GM18873 (cell line): ENCODE results near the gene GHSR.

Source experiments
- ATAC-seq: cut with Tn5 transposase; IDR thresholded peaks from one replicate; pipeline ENCODE4 v1.9.1; 2021; ENCODE audit warnings: mild to moderate bottlenecking, moderate library complexity, moderate number of reproducible peaks; ENCODE audit not compliant: unreplicated experiment, low FRiP score

GHSR gene

DNA sequence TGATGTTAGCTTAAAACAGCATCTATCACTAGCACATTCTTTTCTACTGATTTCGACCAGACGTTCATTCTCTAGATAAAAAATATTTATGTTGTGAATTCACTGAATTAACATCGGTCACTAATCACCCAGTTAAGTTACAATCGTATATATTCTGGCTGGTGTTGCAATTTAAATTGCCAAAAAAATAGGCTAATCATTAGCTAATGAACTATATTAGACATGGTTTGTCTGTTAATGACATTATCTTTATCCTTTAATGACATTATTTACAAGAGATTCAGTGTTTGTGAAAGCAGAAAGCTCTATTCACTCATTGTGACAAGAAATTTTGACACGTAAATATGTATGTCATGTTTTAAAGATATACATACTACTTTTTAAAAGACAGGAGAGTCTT, 6.7 kb downstream of the GHSR start:
- no peak for ATAC-seq

- no peak for ATAC-seq
Measured at GRCh38 chr3:172438186-172438585, 10.1 kb downstream of the GHSR start.

GRCh38 chr3:172437713-172438112, 10.5 kb downstream of the GHSR start:
- no peak for ATAC-seq

- ATAC-seq = no peak
Measured at GRCh38 chr3:172415323-172415722, 32.9 kb downstream of the GHSR start.

DNA sequence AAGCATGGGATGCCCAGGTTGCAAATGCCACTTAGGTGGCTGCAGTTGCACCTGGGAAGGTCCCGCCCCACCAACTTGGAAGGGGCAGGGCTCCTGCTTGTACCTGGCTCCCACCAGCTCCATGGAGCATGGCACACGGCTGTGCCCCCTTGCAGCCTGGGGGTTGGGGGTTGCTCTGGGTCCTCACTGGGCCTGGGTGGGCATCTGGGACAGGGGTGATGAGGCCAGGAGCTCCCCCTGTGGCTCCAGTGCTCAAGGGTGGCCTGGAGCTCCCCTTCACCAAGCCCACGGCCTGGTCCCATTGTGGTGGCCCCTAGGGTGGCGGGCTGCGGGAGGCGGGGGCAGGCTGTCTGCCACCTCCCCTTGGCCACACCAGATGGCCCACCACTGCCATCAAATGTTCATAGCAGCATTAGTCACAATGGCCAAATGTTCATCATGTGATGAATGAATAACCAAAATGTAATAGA, 36.7 kb downstream of the GHSR start:
- ATAC-seq = no peak

- no peak for ATAC-seq
Measured at GRCh38 chr3:172410702-172411477, 37.4 kb downstream of the GHSR start.

DNA sequence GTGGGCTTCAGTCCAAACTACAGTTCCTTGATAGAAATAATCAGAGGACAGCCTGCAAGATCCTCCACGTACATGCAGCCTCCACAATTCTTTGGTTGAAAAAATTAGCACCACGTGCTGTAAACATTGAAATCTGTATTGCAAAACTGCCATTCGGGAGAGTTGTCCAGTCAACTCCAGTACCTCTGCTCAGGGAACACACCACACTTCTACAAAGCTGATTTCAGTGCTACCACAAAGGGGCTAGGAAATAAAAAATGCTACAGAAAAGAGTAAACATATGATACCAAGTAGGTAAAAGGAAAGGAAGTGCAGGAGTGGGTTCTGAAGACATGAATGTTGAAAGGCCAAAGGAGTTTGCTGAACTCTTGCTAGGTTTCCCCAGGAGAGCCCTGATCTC, 40.4 kb downstream of the GHSR start:
- no peak for ATAC-seq

DNA sequence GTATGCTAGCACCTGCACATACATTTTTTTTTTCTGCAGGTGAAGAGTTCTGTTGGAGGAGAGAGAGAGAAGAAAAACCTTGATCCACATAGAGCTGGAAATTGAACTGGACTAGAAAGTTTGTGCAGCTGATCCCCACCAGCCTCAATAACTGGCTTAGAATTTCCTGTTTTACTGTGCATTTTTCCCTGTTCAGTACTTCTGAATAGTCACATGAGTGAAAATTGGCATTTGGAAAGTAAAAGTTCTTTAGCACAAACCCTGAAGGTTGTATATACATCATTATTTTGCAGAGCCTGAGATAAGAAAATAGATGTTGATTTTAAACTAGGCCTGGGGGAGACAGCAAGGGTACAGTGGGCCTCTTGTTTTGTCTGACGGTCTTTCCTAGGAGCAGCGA, 42.3 kb downstream of the GHSR start:
- no peak for ATAC-seq

DNA sequence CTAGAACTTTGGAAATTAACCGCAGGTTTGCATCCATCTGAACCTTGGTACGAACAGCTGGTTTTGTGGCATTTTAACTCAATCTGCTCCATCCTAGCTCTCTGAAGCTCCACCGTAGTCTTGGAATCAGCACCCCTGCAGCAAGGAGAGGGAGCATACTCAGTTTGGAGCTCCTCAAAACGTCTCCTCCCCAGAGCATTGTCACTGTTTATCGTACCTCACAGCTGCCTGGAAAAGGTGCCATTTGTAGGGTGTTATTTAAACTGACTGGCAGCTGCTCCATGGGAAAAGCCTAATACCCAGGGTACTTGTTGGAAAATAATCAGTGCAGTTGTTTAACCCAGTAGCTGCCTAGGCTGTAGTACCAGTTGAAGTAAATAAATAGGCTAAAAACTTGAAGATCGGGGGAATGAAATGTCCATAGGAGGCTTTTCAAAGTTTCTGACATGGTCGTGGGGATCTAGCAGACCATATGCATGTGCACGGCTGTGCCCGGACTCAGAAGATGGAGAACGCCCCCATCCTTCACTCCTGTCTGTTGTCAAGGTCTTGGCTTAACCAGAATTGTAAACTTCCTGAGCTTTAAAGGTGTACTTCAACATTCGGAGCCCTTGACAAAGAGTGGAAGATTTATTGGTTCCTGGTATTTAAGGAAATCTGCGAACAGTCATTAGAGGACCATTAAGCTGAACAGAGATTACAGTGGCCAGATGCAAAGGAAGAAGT, 43.9 kb downstream of the GHSR start:
- no peak for ATAC-seq

DNA sequence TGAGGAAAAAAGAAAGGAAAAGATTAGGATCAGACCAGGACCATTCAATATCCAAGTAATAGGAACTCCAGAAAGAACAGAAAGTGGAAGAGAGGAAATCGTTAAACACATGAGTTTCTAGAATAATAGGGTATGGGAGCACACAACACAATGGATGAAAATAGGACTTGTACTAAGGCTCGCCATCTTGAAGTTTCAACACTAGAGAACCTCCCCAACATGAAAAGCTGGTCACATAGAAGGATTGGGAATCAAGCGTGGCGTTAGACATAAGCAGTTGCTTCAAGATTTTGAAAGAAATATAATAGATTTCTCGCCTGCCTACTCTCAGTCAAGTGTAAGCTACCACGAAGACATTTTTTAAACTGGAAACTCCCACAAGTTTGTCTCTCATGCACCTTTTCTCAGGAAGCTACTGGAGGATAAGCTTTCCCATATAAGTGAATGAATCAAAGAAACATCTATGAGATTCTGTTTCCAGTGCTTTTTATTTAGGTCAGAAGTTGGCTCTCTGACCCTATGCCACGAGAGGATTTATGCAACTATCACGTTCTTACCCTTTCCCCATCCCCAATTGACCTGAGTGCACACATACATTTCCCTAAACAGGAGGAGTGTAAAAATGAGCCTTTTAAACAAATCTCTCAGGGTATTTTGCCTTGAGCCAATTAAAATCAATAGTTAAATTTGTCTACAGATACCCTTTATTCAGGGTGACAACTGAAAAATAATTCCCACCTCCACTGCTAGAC, 45.2 kb downstream of the GHSR start:
- no peak for ATAC-seq

- no peak for ATAC-seq
Measured at GRCh38 chr3:172402090-172402489, 46.2 kb downstream of the GHSR start.

GRCh38 chr3:172398484-172398883, 49.8 kb downstream of the GHSR start:
- no peak for ATAC-seq

GRCh38 chr3:172397716-172398405, 50.4 kb downstream of the GHSR start:
- no peak for ATAC-seq

DNA sequence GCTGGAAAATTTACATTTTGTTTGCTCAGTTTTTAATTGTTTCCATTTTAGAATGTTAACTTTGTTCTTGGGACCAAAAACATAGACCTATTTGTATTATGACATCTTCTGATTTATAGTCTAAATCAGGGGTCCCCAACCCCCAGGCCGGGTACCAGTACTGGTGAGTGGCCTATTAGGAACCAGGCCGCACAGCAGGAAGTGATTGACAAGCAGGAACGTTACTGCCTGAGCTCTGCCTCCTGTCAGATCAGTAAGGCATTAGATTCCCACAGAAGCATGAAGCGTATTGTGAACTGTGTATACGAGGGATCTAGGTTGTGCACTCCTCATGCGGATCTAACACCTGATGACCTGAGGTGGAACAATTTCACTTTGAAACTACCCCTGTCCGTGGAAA, 51.9 kb downstream of the GHSR start:
- ATAC-seq = no peak

DNA sequence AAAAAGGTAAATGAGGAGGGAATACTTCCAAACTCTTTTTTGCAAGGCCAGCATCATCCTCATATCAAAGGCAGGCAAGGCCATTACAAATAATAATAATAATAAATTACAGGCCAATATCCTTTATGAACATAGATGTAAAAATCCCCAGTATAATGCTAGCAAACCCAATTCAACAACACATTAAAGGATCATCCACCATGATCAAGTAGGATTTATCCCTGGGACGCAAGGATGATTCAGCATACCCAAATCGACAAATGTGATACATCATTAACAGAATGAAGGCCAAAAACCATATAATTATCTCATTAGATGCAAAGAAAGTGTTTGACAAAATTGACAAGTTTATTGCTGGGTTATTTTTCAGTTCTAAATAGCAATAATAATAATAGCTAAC, 53.6 kb downstream of the GHSR start:
- ATAC-seq = no peak
